ES-I3 (cell line): ENCODE data around the gene TRAF6.

Source experiments
- H3K36me3 ChIP-seq: 2 replicates; pipeline ENCODE4 v1.6.1; 2013; ENCODE audit warnings: mild to moderate bottlenecking, low read length, control low read depth, moderate library complexity; ENCODE audit not compliant: insufficient read depth
- H3K4me1 ChIP-seq: 2 replicates; pipeline ENCODE4 v1.6.1; 2013; ENCODE audit warnings: mild to moderate bottlenecking, control low read depth, low read length; ENCODE audit not compliant: insufficient read depth
- H3K9ac ChIP-seq: 2 replicates; pipeline ENCODE4 v1.6.1; 2013; ENCODE audit warnings: low read depth, mild to moderate bottlenecking, low read length, moderate library complexity
- H3K9me3 ChIP-seq: 2 replicates; pipeline ENCODE4 v1.6.1; 2013; ENCODE audit warnings: mild to moderate bottlenecking, low read length, moderate library complexity; ENCODE audit not compliant: control insufficient read depth, insufficient read depth

TRAF6 gene

DNA sequence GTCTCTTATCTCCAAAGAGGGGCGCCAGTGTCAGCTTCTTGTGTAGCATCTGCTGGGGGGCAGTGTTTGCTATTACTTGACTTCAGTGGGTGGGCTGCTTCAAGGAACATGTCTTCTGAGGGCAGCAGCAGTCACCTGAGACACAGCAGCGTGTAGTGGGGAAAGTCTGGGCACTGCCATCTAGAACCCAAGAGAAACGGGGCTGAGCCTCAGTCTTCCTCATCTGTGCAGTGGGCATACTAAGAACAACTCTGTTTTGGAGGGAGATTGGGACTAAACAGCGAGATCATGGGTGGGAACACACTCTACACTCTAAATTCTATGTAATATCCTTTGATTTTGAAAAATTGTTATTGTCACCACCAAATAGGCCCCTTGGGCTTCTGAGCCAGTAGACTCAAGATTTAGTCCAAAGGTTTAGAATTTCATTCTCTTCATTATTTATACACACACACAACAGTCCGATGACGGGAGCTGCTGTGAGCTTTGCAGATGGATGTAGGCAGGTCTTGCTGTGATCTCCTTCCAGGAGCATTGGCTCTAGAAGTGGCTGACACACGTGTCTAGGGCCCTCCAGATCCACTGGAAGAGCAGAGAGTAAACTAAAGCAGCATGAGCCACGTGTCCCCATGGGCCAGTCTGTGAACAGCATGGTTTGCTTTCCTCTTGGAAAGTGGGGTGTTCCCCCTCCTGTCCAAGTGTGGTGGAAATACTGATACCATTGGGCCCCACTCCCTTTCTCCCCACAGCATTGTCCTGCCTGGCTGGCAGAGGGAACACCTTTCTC lies 51.8 kb downstream of the TRAF6 start:
- H3K9me3 ChIP-seq, result no peaks in the 10 kb centered on the region
- no peaks in the 10 kb centered on the region for H3K36me3 ChIP-seq
- peaks cover 22% of the 10 kb centered on the region for H3K4me1 ChIP-seq
- no peak overlapping the region for H3K9ac ChIP-seq

DNA sequence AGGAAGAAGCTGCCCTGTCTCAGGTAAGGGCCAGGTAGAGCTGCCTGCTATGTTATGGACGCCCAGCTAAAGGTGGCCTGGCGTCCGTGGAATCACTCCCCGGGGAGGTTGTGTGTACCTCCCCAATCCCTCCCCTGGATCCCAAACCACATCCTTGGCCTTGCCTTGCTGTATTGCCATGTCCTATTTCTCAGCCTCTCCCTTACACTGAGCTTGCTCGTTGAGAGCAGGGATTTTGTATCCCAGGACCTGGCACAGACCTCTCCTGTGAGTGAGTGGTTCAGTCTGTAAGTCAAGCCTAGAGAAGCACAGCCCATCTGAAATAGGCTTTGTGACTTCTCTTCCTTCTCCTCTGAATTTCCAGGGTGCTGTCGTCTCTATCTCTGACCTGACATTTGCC lies 53.9 kb downstream of the TRAF6 start:
- Histone ChIP-seq H3K4me1 (peaks cover 19% of the 10 kb centered on the region), H3K9me3 (no peaks in the 10 kb centered on the region), H3K9ac (no peak overlapping the region), H3K36me3 (no peaks in the 10 kb centered on the region; the same call in 1 of the 2 replicates)

DNA sequence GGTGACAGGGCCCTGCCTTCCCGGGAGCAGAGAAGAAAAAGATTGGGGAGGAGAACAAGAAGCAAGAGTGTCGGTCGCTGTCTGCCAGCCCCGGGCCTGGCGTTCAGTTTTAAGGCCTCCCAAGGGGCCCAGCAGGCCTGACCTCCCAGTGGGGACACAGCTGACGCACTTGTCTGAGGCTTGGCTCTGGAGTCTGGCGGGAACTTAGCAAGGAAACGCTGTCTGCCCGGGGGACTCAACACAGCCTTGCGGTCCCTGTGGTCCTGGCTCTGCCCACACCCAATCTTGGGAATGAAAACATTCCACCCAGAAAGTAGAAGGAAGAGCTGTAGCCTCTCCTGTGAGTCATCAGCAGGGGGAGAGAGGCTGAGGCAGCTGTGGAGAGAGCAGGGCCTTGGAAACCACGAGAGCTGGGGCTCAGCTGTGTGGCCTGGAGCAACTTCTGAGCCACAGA lies 54.4 kb downstream of the TRAF6 start:
- Histone ChIP-seq H3K9ac (no peak overlapping the region), H3K9me3 (no peaks in the 10 kb centered on the region), H3K4me1 (peaks cover 19% of the 10 kb centered on the region), H3K36me3 (no peaks in the 10 kb centered on the region; the same call in 1 of the 2 replicates)

DNA sequence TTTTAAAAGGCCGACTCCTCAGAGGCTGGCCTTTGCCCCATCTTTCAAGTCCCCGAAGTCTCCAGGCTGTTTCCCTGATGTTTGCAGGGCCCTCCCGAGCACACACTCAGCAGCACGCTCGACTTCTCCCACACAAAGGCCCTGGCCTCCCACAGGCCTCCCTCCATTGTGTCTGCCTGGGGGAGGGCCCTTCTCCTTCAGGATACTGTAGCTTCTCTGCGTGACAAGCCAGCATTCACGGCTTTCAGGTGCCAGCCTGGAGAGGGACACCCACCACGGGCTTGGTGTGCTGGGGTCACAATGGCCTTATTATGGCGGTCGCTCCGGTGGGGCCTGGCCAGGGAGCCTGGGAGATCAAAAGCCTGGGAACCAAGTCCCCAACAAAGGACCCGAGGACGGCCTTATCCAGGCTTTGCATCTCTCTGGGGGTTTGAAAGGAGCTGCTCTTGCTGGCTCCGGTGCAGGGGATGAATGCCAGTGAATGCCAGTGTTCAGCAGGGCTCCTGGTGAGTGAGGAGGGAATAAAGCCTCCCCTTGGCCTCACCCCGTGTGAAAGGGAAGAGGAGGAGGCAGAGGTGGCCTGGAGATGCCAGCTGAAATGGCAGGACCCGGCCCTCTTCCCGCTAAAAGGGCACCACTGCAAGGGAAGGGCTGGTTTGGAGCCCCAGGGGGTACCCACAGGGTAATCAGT lies 55.0 kb downstream of the TRAF6 start:
- peaks cover 19% of the 10 kb centered on the region for H3K4me1 ChIP-seq
- H3K36me3 ChIP-seq, result no peaks in the 10 kb centered on the region; the same call in 1 of the 2 replicates
- H3K9ac ChIP-seq, result no peak overlapping the region
- no peaks in the 10 kb centered on the region for H3K9me3 ChIP-seq

DNA sequence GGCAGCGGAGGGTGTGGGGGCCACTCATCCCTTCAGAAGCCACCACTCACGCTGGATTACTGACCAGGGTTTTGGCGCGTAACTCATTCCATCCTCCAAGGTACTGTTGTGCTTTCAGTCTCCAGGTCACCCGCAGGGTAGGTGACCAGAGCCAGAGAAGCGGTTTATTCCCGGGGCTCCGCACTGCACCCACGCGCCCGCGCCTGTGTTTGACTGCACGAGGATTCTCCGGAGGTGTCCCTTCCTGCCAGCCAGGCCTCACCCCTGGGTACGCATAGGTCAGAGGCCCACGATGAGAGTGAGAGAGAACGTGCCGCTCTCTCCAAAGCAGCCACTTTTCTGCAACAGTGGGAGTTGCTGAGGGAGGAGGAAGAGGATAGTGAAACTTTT lies 55.5 kb downstream of the TRAF6 start:
- peaks cover 19% of the 10 kb centered on the region for H3K4me1 ChIP-seq
- no peaks in the 10 kb centered on the region; the same call in 1 of the 2 replicates for H3K36me3 ChIP-seq
- H3K9me3 ChIP-seq, result no peaks in the 10 kb centered on the region
- no peak overlapping the region for H3K9ac ChIP-seq

DNA sequence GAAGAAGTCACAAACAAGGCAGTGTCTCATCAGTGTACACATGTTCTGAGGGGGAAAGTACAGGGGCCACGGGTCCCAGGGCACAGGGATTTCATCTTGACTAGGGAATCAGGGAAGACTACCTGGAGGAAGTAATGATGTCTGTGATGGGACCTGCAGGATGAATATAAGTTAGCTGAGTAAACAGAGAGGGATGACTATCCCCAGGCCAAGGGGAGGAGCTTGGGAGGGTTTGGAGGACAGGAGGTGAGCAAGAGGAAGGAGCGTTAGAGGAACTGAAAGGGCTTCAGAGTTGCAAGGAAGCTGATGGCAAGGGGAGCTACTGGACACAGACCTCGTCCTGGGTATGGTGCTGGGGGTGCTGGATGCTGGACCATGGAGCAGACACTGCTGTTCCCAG lies 56.4 kb downstream of the TRAF6 start:
- Histone ChIP-seq H3K9ac (no peak overlapping the region), H3K4me1 (peaks cover 19% of the 10 kb centered on the region), H3K36me3 (no peaks in the 10 kb centered on the region; the same call in none of the 2 replicates), H3K9me3 (no peaks in the 10 kb centered on the region)

DNA sequence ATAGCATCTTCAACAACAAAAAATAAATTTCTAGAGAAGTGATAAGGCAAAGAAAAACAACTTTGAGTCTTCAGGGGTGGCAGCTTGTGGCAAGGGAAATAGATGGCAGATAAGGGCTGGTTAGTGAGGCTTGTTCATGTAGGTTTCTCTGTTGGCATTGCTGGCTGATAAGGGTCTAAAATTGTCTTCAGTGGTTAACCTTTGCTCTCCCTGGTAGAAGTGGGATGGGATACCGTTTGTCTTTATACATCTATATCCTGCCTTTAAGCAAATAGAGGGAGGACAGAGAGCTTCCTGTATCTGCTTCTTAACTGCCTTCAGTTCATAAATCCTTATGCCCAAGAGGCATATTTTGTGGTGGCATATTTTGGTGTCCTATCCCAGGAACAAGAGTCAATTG lies 57.1 kb downstream of the TRAF6 start:
- no peaks in the 10 kb centered on the region; the same call in none of the 2 replicates for H3K36me3 ChIP-seq
- H3K4me1 ChIP-seq, result peaks cover 19% of the 10 kb centered on the region
- no peak overlapping the region for H3K9ac ChIP-seq
- no peaks in the 10 kb centered on the region for H3K9me3 ChIP-seq

DNA sequence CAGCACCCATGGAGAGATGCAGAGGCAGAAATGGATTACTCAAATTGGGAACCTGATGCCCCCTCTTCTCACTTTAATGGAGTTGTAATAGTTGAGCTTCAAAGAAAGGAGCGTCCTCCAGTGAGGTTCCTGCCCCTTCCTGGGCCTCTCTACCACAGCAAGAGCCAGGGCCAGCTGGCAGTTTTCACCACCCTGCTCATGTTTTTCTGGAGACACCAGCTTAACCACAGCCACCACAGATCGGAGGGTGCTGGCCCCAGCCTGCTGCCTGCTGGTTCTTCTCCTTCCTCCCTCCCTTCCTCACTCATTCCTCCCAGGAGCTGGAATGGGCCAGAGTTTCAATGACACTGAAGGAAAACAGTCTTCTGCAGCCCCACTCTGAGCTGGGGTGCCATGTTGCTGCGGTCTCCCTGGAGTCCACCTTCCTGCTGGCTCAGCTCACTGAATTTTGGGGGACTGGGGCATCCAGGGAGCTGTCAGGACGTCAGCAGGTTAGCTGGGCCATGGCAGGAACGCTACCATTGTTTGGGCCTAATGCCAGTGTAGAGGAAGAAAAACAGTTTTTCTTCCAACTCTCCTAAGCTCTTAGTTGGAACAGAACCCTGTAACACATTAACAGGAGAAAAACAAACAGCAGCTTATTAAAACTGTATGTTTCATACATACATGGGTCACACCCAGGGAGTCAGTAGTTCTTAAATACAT lies 57.7 kb downstream of the TRAF6 start:
- Histone ChIP-seq H3K9me3 (no peaks in the 10 kb centered on the region), H3K9ac (no peak overlapping the region), H3K36me3 (no peaks in the 10 kb centered on the region; the same call in none of the 2 replicates), H3K4me1 (peaks cover 19% of the 10 kb centered on the region)

DNA sequence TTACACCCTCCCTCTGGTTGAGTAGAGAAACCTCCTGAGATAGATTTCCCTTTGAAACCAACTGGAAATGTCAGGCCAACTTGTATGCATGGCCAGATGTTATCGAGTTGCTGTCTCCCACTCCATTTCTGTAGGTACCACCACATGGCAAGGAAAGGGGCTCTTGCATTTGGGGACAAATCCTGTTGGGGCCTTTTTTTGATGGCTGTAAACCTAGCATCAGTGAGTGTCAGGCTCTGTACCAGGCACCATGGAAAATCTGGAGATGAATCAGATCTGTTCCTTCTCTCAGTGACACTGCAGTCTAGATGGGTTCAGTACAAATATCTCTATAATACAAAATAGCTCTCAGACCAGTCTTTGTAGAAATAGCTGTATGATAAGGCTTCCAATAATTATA lies 58.4 kb downstream of the TRAF6 start:
- no peaks in the 10 kb centered on the region for H3K9me3 ChIP-seq

DNA sequence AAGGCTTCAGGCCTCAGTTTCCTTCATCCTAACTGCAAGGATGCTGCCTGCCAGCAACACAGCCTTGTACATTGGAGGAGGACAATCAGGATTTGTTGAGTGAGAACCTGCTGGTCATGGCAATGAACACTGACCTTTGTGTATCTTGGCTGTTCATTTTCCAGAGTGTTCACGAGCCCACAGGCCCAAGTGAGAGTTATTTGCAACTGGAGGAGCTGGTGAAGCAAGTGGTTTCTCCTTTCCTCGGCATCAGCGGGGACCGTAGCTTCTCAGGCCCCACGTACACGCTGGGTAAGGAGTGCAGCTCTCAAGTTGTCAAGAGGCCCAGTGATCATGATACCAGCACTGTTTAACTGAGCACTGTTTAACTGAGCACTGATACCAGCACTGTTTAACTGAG lies 59.0 kb downstream of the TRAF6 start:
- H3K36me3 ChIP-seq, result no peaks in the 10 kb centered on the region; the same call in none of the 2 replicates
- H3K9me3 ChIP-seq, result no peaks in the 10 kb centered on the region
- no peak overlapping the region for H3K9ac ChIP-seq
- peaks cover 17% of the 10 kb centered on the region for H3K4me1 ChIP-seq

More for the DNA sequence above, 58.4 kb downstream of the TRAF6 start:
- no peaks in the 10 kb centered on the region; the same call in none of the 2 replicates for H3K36me3 ChIP-seq
- H3K4me1 ChIP-seq, result peaks cover 19% of the 10 kb centered on the region
- no peak overlapping the region for H3K9ac ChIP-seq

DNA sequence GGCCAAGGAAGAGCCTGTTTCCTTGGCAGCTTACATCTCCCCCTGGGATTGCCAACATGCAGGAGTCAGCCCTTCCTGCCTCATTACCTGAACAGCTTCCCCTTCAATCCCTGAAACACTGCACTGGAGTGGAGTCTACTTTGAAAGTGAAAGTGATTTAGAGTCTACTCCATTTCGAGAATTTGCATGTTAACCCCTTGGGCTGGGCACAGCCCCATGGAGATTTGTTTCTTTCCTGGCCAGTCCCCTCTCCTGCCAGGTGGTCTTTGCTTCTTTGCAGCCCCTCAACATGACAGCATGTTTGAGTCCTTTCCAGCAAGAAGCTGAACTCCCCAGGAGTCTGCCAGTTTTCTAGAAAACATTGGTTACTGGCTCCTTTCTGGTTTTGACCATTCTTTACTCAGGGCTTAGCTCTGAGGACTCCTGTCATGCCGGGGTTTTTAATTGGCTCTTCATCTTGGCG lies 59.9 kb downstream of the TRAF6 start:
- Histone ChIP-seq H3K9ac (no peak overlapping the region), H3K36me3 (no peaks in the 10 kb centered on the region; the same call in none of the 2 replicates), H3K9me3 (no peaks in the 10 kb centered on the region), H3K4me1 (peaks cover 9% of the 10 kb centered on the region)

DNA sequence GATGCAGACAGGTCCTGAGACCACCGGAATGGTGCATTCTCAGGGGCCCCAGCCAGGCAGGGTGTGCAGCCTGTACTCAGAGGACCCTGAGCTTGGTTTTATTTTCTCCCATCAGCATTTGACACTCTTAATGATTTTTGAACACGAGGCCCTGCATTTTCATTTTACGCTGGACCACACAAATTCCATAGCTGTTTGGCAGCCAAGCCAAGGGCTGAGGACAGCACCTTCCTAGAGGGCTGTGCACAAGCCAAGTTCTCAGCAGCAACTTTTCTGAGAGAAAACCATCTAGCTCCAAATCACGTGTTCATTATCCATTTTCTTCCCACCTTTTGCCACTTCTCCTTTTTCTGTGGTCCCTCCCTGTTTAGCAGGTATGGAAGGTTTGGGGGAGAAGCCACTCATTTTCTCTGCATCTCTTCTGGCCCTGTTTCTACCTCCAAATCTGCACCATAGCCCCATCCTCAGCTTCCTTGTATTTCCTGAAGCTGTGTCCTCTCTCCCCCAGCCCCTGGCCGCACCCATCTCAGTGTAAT lies 60.4 kb downstream of the TRAF6 start:
- no peak overlapping the region for H3K9ac ChIP-seq
- H3K36me3 ChIP-seq, result no peaks in the 10 kb centered on the region; the same call in none of the 2 replicates
- no peaks in the 10 kb centered on the region for H3K9me3 ChIP-seq
- peaks cover 7% of the 10 kb centered on the region; the same call in 1 of the 2 replicates for H3K4me1 ChIP-seq

DNA sequence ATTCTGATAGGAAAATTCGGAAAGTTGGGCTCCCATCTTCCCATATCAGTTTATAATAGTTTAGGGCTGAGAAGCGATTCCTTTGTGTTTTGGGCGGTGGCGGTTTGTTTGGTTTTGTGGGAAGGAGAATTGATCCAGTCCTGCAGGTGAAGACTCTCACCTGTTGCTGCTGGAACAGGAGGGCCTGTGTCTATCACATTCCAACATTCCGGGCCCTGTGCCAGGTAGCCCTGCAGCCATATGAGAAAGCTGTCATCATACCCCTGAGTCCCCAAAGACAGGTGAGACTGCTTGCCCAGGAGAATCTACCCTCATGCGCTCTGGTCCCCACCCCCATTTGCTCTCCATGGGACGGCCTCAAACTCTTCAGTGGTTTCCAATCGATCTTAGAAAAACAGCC lies 62.1 kb downstream of the TRAF6 start:
- no peaks in the 10 kb centered on the region for H3K4me1 ChIP-seq
- H3K36me3 ChIP-seq, result no peaks in the 10 kb centered on the region; the same call in none of the 2 replicates
- H3K9ac ChIP-seq, result no peak overlapping the region
- H3K9me3 ChIP-seq, result no peaks in the 10 kb centered on the region

DNA sequence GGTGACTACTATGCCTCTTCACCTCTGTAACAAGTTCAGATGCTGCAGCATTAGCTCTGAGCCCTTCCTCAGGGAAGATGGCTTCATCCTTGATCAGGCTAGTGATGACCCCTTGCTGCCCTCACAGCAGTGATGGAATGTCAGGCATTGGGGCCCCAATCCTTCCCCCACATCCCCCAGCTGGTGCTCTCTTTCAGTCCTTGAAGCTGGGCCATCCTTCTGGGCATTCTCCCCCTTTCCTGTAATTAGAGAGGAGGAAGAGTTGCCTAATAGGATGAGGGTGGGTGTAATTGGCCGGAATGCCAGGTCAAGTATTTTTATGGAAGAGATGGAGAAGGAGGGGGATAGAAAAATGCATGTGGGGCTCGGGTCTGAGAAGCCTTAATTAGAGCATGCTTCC lies 62.6 kb downstream of the TRAF6 start:
- Histone ChIP-seq H3K36me3 (no peaks in the 10 kb centered on the region; the same call in none of the 2 replicates), H3K9ac (no peak overlapping the region), H3K9me3 (no peaks in the 10 kb centered on the region), H3K4me1 (no peaks in the 10 kb centered on the region)
